Measurements from ENCODE around the gene NRAP. TPM values are rescaled to one million over a fixed set of nuclear protein-coding genes. Genes with fewer than 3 reads are reported as not detected.

NRAP gene
- total and polyA plus RNA-seq, 2 experiments from 2014 or later = not detected

GRCh38 chr10:113572520-113573290, 91.1 kb downstream of the NRAP start:
- no peaks in the 10 kb centered on the region for H3F3A ChIP-seq (ENCODE audit: insufficient read depth)
- in situ Hi-C loops (cut with MboI) = no loop called here
- no peaks in the 10 kb centered on the region for H3K9me3 ChIP-seq (ENCODE audit: low read depth)
- H3K27me3 ChIP-seq (replicated peaks; ENCODE audit: insufficient read depth) = peaks cover 13% of the 10 kb centered on the region; the same call in 1 of the 2 replicates
- no peak overlapping the region for H3K4me2 ChIP-seq (ENCODE audit: unreplicated experiment)
- no peak overlapping the region for H2AFZ ChIP-seq
- H4K20me1 ChIP-seq (ENCODE audit: insufficient read depth) = no peaks in the 10 kb centered on the region
- H3K9ac ChIP-seq = no peak overlapping the region
- H3K36me3 ChIP-seq (ENCODE audit: low read depth) = no peaks in the 10 kb centered on the region
- no peaks in the 10 kb centered on the region for H3K9me2 ChIP-seq (ENCODE audit: insufficient read depth)
- no peak for TF ChIP-seq EZH2 (IDR thresholded peaks at IDR 0.05; ENCODE audit: insufficient read depth, poor library complexity, severe bottlenecking)
- TF ChIP-seq EZH2phosphoT487 (IDR thresholded peaks at IDR 0.05; ENCODE audit: insufficient read depth, low read depth) = no peak
- H3K79me2 ChIP-seq (ENCODE audit: insufficient read depth) = no peaks in the 10 kb centered on the region
- DNase-seq = no peak
- 30 to 31% methylated on average over 11 of the region's 11 CpGs for WGBS, 2 experiments (ENCODE audit: low coverage in 1 of 2, low lambda C conversion rate in 2 of 2, missing lambda C conversion rate in 2 of 2)
- no peaks in the 10 kb centered on the region for H3K4me1 ChIP-seq (ENCODE audit: insufficient read depth)
- H3K4me3 ChIP-seq = no peak overlapping the region
- no peak overlapping the region for H3K27ac ChIP-seq

- no peaks in the 10 kb centered on the region for H3K4me1 ChIP-seq (ENCODE audit: insufficient read depth)
- H3K36me3 ChIP-seq (ENCODE audit: low read depth) = no peaks in the 10 kb centered on the region
- H4K20me1 ChIP-seq (ENCODE audit: insufficient read depth) = no peaks in the 10 kb centered on the region
- no peaks in the 10 kb centered on the region for H3K79me2 ChIP-seq (ENCODE audit: insufficient read depth)
- TF ChIP-seq EZH2 (IDR thresholded peaks at IDR 0.05; ENCODE audit: insufficient read depth, poor library complexity, severe bottlenecking) = no peak
- no peak for TF ChIP-seq EZH2phosphoT487 (IDR thresholded peaks at IDR 0.05; ENCODE audit: insufficient read depth, low read depth)
- no peaks in the 10 kb centered on the region for H3F3A ChIP-seq (ENCODE audit: insufficient read depth)
- no peak for DNase-seq
- no peak overlapping the region for H3K27ac ChIP-seq
- H3K4me2 ChIP-seq (ENCODE audit: unreplicated experiment) = no peak overlapping the region
- 3 to 12% methylated on average over 6 to 8 of the region's 8 CpGs for WGBS, 2 experiments (ENCODE audit: low coverage in 1 of 2, low lambda C conversion rate in 2 of 2, missing lambda C conversion rate in 2 of 2)
- no peak overlapping the region for H3K4me3 ChIP-seq
- no peak overlapping the region for H2AFZ ChIP-seq
- H3K9me2 ChIP-seq (ENCODE audit: insufficient read depth) = no peaks in the 10 kb centered on the region
- H3K9ac ChIP-seq = no peak overlapping the region
- H3K27me3 ChIP-seq (replicated peaks; ENCODE audit: insufficient read depth) = peaks cover 13% of the 10 kb centered on the region; the same call in 1 of the 2 replicates
- in situ Hi-C loops (cut with MboI) = no loop called here
- no peaks in the 10 kb centered on the region for H3K9me3 ChIP-seq (ENCODE audit: low read depth)
These were observed 94.3 kb downstream of the NRAP start for GRCh38 chr10:113569576-113569975.

- H3K9me3 ChIP-seq (ENCODE audit: low read depth) = no peaks in the 10 kb centered on the region
- no peak overlapping the region for H3K27ac ChIP-seq
- H4K20me1 ChIP-seq (ENCODE audit: insufficient read depth) = no peaks in the 10 kb centered on the region
- in situ Hi-C loops (cut with MboI) = no loop called here
- H3K9me2 ChIP-seq (ENCODE audit: insufficient read depth) = no peaks in the 10 kb centered on the region
- WGBS, 2 experiments (ENCODE audit: low coverage in 1 of 2, low lambda C conversion rate in 2 of 2, missing lambda C conversion rate in 2 of 2) = 53 to 59% methylated on average over 6 of the region's 6 CpGs
- H3K79me2 ChIP-seq (ENCODE audit: insufficient read depth) = no peaks in the 10 kb centered on the region
- H3K9ac ChIP-seq = no peak overlapping the region
- no peaks in the 10 kb centered on the region for H3K4me1 ChIP-seq (ENCODE audit: insufficient read depth)
- TF ChIP-seq EZH2phosphoT487 (IDR thresholded peaks at IDR 0.05; ENCODE audit: insufficient read depth, low read depth) = no peak
- TF ChIP-seq EZH2 (IDR thresholded peaks at IDR 0.05; ENCODE audit: insufficient read depth, poor library complexity, severe bottlenecking) = no peak
- no peaks in the 10 kb centered on the region for H3F3A ChIP-seq (ENCODE audit: insufficient read depth)
- H3K36me3 ChIP-seq (ENCODE audit: low read depth) = no peaks in the 10 kb centered on the region
- H2AFZ ChIP-seq = no peak overlapping the region
- no peak overlapping the region for H3K4me3 ChIP-seq
- no peak overlapping the region for H3K4me2 ChIP-seq (ENCODE audit: unreplicated experiment)
- DNase-seq = no peak
- H3K27me3 ChIP-seq (replicated peaks; ENCODE audit: insufficient read depth) = peaks cover 13% of the 10 kb centered on the region; the same call in 1 of the 2 replicates
These were observed 97.0 kb downstream of the NRAP start for GRCh38 chr10:113566888-113567287.

- Histone ChIP-seq H3F3A (ENCODE audit: insufficient read depth) (no peaks in the 10 kb centered on the region), H3K27ac (no peak overlapping the region), H3K36me3 (ENCODE audit: low read depth) (no peaks in the 10 kb centered on the region), H3K79me2 (ENCODE audit: insufficient read depth) (no peaks in the 10 kb centered on the region), H3K9me3 (ENCODE audit: low read depth) (no peaks in the 10 kb centered on the region), H3K9me2 (ENCODE audit: insufficient read depth) (no peaks in the 10 kb centered on the region), H4K20me1 (ENCODE audit: insufficient read depth) (no peaks in the 10 kb centered on the region), H3K9ac (no peak overlapping the region), H3K4me1 (ENCODE audit: insufficient read depth) (no peaks in the 10 kb centered on the region), H3K27me3 (replicated peaks; ENCODE audit: insufficient read depth) (peaks cover 13% of the 10 kb centered on the region; the same call in 1 of the 2 replicates), H3K4me2 (ENCODE audit: unreplicated experiment) (no peak overlapping the region), H2AFZ (no peak overlapping the region), H3K4me3 (no peak overlapping the region)
- WGBS, 2 experiments (ENCODE audit: low coverage in 1 of 2, low lambda C conversion rate in 2 of 2, missing lambda C conversion rate in 2 of 2) = 6 to 7% methylated on average over 1 of the region's 1 CpG
- TF ChIP-seq EZH2 (IDR thresholded peaks at IDR 0.05; ENCODE audit: insufficient read depth, poor library complexity, severe bottlenecking) = no peak
- TF ChIP-seq EZH2phosphoT487 (IDR thresholded peaks at IDR 0.05; ENCODE audit: insufficient read depth, low read depth) = no peak
- in situ Hi-C loops (cut with MboI) = no loop called here
- no peak for DNase-seq
These were observed 98.5 kb downstream of the NRAP start for GRCh38 chr10:113565364-113565763.

Data from GM23248 (cell line).